ENCODE results near the gene BCL11A.

- TF ChIP-seq, protein P1, sequence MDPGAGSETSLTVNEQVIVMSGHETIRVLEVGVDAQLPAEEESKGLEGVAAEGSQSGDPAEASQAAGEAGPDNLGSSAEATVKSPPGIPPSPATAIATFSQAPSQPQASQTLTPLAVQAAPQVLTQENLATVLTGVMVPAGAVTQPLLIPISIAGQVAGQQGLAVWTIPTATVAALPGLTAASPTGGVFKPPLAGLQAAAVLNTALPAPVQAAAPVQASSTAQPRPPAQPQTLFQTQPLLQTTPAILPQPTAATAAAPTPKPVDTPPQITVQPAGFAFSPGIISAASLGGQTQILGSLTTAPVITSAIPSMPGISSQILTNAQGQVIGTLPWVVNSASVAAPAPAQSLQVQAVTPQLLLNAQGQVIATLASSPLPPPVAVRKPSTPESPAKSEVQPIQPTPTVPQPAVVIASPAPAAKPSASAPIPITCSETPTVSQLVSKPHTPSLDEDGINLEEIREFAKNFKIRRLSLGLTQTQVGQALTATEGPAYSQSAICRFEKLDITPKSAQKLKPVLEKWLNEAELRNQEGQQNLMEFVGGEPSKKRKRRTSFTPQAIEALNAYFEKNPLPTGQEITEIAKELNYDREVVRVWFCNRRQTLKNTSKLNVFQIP (CRISPR knock-in tag; IDR thresholded peaks at IDR 0.05; ENCODE audit: borderline replicate concordance, low read depth) = no peak
- TF ChIP-seq CREB5 (CRISPR knock-in tag; IDR thresholded peaks at IDR 0.05; ENCODE audit: low read depth) (no peak), ZFP3 (CRISPR knock-in tag; IDR thresholded peaks at IDR 0.05) (no peak), RARB (CRISPR knock-in tag; IDR thresholded peaks at IDR 0.05) (no peak), ESRRG (CRISPR knock-in tag; IDR thresholded peaks at IDR 0.05) (no peak)
Observed at GRCh38 chr2:60408811-60409530, 144.5 kb downstream of the BCL11A start.

Data from SK-N-SH treated with all-trans-retinoic acid at 6 μM for 48 hours (cell line).